Stomach (tissue), 9 donors: Measurements from ENCODE around the gene CORO7. TPM values are rescaled to one million over a fixed set of nuclear protein-coding genes. Genes with fewer than 3 reads are reported as not detected.

Experiments
- DNase-seq, 2 donors: peaks; one replicate each; pipeline versions ENCODE4 v3.0.0 to v3.0.0-alpha.2; 2013 to 2019
- H3K27ac ChIP-seq, 5 donors: fragments of 200-600 bp in 4 of 5; sonication (generic) in 4 of 5; one replicate each; pipeline ENCODE4 v1.5.1; 2013 to 2019; ENCODE audit warnings: mild to moderate bottlenecking in 1 of 5, moderate library complexity in 1 of 5
- H3K27me3 ChIP-seq, 3 donors: fragments of 200-600 bp; sonication (generic); one replicate each; pipeline ENCODE4 v1.5.1; 2017 to 2019; ENCODE audit warnings: mixed run types in 1 of 3
- H3K36me3 ChIP-seq, 4 donors: fragments of 200-600 bp; sonication (generic); 1 replicate in 3 of 4; 2 replicates in 1 of 4; pipeline ENCODE4 v1.5.1; 2016 to 2019
- H3K4me1 ChIP-seq, 4 donors: fragments of 200-600 bp; sonication (generic); one replicate each; pipeline ENCODE4 v1.5.1; 2016 to 2019
- H3K4me3 ChIP-seq, 4 donors: fragments of 200-600 bp; sonication (generic) in 3 of 4; one replicate each; pipeline ENCODE4 v1.5.1; 2016 to 2019; ENCODE audit warnings: mild to moderate bottlenecking in 1 of 4
- H3K9me3 ChIP-seq, 4 donors: fragments of 200-600 bp; sonication (generic); one replicate each; pipeline ENCODE4 v1.5.1; 2016 to 2019
- EP300 ChIP-seq: sonication (generic); formaldehyde crosslinking; IDR thresholded peaks from one replicate; pipeline ENCODE4 v1.6.1; 2017; ENCODE audit warnings: antibody characterized with exemption
- POLR2A ChIP-seq, 4 donors: fragments of 450-650 bp; IDR thresholded peaks; one replicate each; pipeline ENCODE4 v1.6.1; 2016; ENCODE audit warnings: antibody characterized with exemption in 4 of 4, control low read depth in 2 of 4, mild to moderate bottlenecking in 1 of 4, moderate library complexity in 1 of 4
- POLR2AphosphoS5 ChIP-seq, 3 donors: sonication (generic); formaldehyde crosslinking; IDR thresholded peaks; one replicate each; pipeline ENCODE4 v1.6.1; 2016; ENCODE audit warnings: antibody characterized with exemption in 3 of 3
- WGBS, 5 donors: extraction: QIAGEN DNeasy Blood & Tissue Kit in 3 of 5; methylation state at CpG; one replicate each; pipeline versions ENCODE4 v1.1.5 to v1.1.7; 2013 to 2018; 5-methylcytosine and 5-hydroxymethylcytosine counted together
- intact Hi-C: fragments of 100-400 bp; cut with DNase I; formaldehyde crosslinking; loops from one replicate; pipeline ENCODE4 v1.15.1; 2023; ENCODE audit warnings: low total_unique reads
- polyA plus RNA-seq, 3 donors: library from polyadenylated mRNA; stranded (reverse); fragments of 200-250 nt; gene quantifications; one replicate each; pipeline ENCODE4 v1.2.3, GENCODE V29; 2013
- total RNA-seq, 5 donors: library from RNA; depleted of rRNA; stranded (reverse); fragments of >200 nt; gene quantifications; one replicate each; pipeline versions ENCODE4 v1.1.0 to v1.2.3, GENCODE V29; 2014 to 2016
- TF ChIP-seq, protein P1 (sequence below), 7 experiments: fragments of 450-650 bp in 4 of 7; fragments of 200-600 bp in 3 of 7; sonication (generic) in 3 of 7; IDR thresholded peaks; one replicate each; pipeline ENCODE4 v1.5.1; 2016 to 2019; ENCODE audit warnings: antibody characterized with exemption in 7 of 7, control low read depth in 2 of 7, mild to moderate bottlenecking in 1 of 7
- donor health status: healthy with polysubstance abuse.
- donor health status: Bipolar disorder and iron deficiency.
- donor health status: healthy.

Gene CORO7
- total and polyA plus RNA-seq, 8 donors = 12.5 to 173 (median 17.3) TPM

DNA sequence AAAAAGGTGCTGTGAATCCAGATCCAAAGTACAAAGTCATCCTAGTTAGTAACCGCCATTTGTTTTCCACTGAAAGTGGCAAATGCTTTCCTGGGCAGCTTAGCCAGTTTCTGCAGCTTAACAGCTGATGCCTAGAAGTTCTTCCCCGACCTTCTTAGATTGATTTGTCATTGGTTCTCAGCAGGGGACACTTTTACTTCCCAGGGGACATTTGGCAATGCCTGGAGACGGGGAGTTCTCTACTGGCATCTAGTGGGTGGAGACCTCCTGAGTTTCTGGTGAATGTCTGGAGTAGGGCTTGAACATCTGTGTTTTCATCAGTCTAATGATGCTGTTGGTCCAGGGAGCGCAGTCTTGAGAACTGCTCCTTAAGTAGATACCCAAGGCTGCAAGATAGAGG lies 16.8 kb upstream of the CORO7 start:
- WGBS, 5 donors = 85 to 91% (median 88%) methylated on average over 4 of the region's 4 CpGs
- TF ChIP-seq EP300 (no peak), POLR2AphosphoS5 (IDR thresholded peaks at IDR 0.05) (no peak), POLR2A (IDR thresholded peaks at IDR 0.05) (no peak)
- TF ChIP-seq, protein P1, sequence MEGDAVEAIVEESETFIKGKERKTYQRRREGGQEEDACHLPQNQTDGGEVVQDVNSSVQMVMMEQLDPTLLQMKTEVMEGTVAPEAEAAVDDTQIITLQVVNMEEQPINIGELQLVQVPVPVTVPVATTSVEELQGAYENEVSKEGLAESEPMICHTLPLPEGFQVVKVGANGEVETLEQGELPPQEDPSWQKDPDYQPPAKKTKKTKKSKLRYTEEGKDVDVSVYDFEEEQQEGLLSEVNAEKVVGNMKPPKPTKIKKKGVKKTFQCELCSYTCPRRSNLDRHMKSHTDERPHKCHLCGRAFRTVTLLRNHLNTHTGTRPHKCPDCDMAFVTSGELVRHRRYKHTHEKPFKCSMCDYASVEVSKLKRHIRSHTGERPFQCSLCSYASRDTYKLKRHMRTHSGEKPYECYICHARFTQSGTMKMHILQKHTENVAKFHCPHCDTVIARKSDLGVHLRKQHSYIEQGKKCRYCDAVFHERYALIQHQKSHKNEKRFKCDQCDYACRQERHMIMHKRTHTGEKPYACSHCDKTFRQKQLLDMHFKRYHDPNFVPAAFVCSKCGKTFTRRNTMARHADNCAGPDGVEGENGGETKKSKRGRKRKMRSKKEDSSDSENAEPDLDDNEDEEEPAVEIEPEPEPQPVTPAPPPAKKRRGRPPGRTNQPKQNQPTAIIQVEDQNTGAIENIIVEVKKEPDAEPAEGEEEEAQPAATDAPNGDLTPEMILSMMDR (IDR thresholded peaks at IDR 0.05) = no peak
- no peak for DNase-seq
- Histone ChIP-seq H3K9me3 (no peaks in the 10 kb centered on the region), H3K27me3 (no peaks in the 10 kb centered on the region), H3K36me3 (peaks cover 24 to 82% (median 62%) of the 10 kb centered on the region in 4 donors), H3K4me1 (peaks cover 0 to 23% (median 11%) of the 10 kb centered on the region in 4 donors), H3K27ac (peak overlapping the region in 2 of 5 donors; percentile 33 to 62), H3K4me3 (peak overlapping the region in 1 of 4 donors; percentile 11)
- intact Hi-C loops = no loop called here

DNA sequence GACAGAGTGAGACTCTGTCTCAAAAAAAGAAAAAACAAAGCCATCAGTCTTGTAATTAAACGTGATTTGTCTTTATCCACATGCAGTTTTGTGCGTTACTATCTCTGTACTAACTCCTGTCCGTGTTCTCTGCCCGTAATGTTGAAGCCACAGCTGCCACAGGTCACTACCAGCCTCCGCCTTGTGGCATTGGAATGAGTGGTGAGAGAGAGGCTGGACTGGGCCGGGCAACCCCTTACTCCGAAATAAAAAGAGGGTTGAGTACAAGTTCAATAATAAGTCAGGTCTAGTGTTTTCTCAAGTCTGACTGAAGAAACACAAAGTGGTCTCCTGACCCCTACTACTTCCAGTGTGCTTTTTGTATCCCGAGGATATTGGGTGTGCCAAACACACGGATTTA lies 14.6 kb upstream of the CORO7 start:
- intact Hi-C loops = no loop called here
- Histone ChIP-seq H3K27ac (no peak overlapping the region), H3K9me3 (no peaks in the 10 kb centered on the region), H3K4me3 (no peak overlapping the region), H3K36me3 (peaks cover 13 to 60% (median 44%) of the 10 kb centered on the region in 4 donors), H3K27me3 (no peaks in the 10 kb centered on the region), H3K4me1 (peaks cover 15 to 41% (median 31%) of the 10 kb centered on the region in 4 donors)
- DNase-seq = no peak
- TF ChIP-seq POLR2A (IDR thresholded peaks at IDR 0.05) (no peak), EP300 (no peak), POLR2AphosphoS5 (IDR thresholded peaks at IDR 0.05) (no peak)
- TF ChIP-seq, protein P1 (IDR thresholded peaks at IDR 0.05) = no peak
- 87 to 93% (median 88%) methylated on average over 9 of the region's 9 CpGs for WGBS, 5 donors

DNA sequence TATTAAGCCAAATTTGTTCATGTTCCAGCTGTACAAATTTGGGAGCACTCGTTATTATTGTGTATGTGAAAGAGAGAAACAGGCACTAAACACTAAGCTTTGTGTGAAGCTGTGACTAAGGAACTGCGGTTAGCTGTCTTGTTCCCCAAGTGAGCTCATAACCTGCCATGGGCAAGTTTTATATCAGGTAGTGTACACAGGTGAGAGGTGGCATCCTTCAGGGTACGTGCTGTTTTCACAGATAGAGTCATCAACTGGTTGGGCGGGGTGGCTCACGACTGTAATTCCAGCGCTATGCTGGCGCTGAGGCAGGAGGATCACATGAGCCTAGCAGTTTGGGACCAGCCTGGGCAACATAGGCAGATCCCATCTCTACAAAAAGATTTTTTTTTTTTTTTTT lies 12.1 kb upstream of the CORO7 start:
- no peaks in the 10 kb centered on the region for H3K27me3 ChIP-seq
- H3K36me3 ChIP-seq = peaks cover 6 to 35% (median 29%) of the 10 kb centered on the region in 4 donors
- intact Hi-C loops = no loop called here
- TF ChIP-seq EP300 = no peak
- no peak for TF ChIP-seq POLR2AphosphoS5 (IDR thresholded peaks at IDR 0.05)
- TF ChIP-seq, protein P1 (IDR thresholded peaks at IDR 0.05) = no peak
- TF ChIP-seq POLR2A (IDR thresholded peaks at IDR 0.05) = no peak
- H3K4me3 ChIP-seq = no peak overlapping the region
- DNase-seq = no peak
- H3K4me1 ChIP-seq = peaks cover 19 to 33% (median 24%) of the 10 kb centered on the region in 4 donors
- 85 to 92% (median 87%) methylated on average over 7 of the region's 7 CpGs for WGBS, 5 donors
- H3K27ac ChIP-seq = no peak overlapping the region
- no peaks in the 10 kb centered on the region for H3K9me3 ChIP-seq

DNA sequence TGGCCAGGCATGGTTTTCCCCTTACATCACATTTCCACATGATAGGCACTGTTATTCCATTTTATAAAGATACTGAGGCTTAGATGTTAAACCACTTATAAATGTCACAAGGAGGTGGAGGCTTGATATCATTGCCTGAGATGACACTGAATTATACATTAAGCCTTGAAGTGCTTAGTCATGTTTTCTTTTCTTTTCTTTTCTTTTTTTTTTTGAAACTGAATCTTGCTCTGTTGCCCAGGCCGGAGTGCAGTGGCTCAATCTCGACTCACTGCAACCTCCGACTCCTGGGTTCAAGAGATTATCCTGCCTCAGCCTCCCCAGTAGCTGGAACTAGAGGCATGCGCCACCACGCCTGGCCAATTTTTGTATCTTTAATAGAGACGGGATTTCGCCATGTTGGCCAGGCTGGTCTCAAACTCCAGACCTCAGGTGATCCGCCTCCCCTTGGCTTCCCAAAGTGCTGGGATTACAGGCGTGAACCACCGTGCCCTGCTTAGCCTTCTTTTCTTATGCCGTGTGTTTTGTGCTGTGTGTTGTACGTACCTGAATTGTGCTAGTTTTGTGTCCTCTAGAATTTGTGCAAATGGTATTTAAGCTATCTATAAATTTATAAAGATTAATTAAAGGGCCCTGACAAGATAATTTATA lies 10.5 kb upstream of the CORO7 start:
- H3K4me1 ChIP-seq = peaks cover 19 to 33% (median 22%) of the 10 kb centered on the region in 4 donors
- no peak for DNase-seq
- no peaks in the 10 kb centered on the region for H3K9me3 ChIP-seq
- intact Hi-C loops = no loop called here
- WGBS, 5 donors = 80 to 87% (median 83%) methylated on average over 12 of the region's 12 CpGs
- H3K27me3 ChIP-seq = no peaks in the 10 kb centered on the region
- peak overlapping the region; percentile 89 to 99 (median 96) for H3K4me3 ChIP-seq
- TF ChIP-seq POLR2A (IDR thresholded peaks at IDR 0.05) = no peak
- TF ChIP-seq, protein P1 (IDR thresholded peaks at IDR 0.05) = no peak
- TF ChIP-seq POLR2AphosphoS5 (IDR thresholded peaks at IDR 0.05) = no peak
- no peak for TF ChIP-seq EP300
- peaks cover 4 to 23% (median 21%) of the 10 kb centered on the region in 4 donors for H3K36me3 ChIP-seq
- peak overlapping the region in 2 of 5 donors; percentile 96 to 98 for H3K27ac ChIP-seq
